B cell (primary cell): ENCODE data around the gene GEMIN5. TPM values are rescaled to one million over a fixed set of nuclear protein-coding genes. Genes with fewer than 3 reads are reported as not detected.

Source experiments
- ATAC-seq: fragments of 200-7000 bp; cut with Tn5 transposase; one replicate; pipeline ENCODE4 v1.10.0; 2021; ENCODE audit warnings: low read depth, mild to moderate bottlenecking, moderate number of reproducible peaks, moderate library complexity
- CTCF ChIA-PET: fragments of 350-600 bp; sonication (Branson Sonifier 250); formaldehyde crosslinking; loops from one replicate; lab custom pipeline; 2021; ENCODE audit warnings: antibody characterized with exemption, inconsistent platforms; lab: Charles Lee
- POLR2A ChIA-PET: fragments of 350-600 bp; sonication (Branson Sonifier 250); formaldehyde crosslinking; loops from one replicate; lab custom pipeline; 2021; ENCODE audit warnings: antibody characterized with exemption; lab: Charles Lee
- DNase-seq: peaks from one replicate; pipeline ENCODE4 v3.0.0; 2013
- H2AFZ ChIP-seq: 2 replicates; pipeline ENCODE4 v1.6.1; 2012; ENCODE audit warnings: mild to moderate bottlenecking, low read depth, low read length; ENCODE audit not compliant: insufficient read depth, poor library complexity, severe bottlenecking
- H3K27ac ChIP-seq, 2 donors: 1 replicate in 1 of 2; 2 replicates in 1 of 2; pipeline ENCODE4 v1.5.1; 2012 to 2013; ENCODE audit warnings: low read length in 2 of 2, mild to moderate bottlenecking in 2 of 2, moderate library complexity in 1 of 2
- H3K27me3 ChIP-seq, 4 experiments: fragments of 200-600 bp in 1 of 4; sonication (generic) in 1 of 4; replicated peaks in 1 of 4; 1 replicate in 2 of 4; 2 replicates in 2 of 4; pipeline versions ENCODE4 v1.6.1 to v1.7.0; 2013 to 2016; ENCODE audit warnings: low read length in 3 of 4, mild to moderate bottlenecking in 2 of 4, mixed read lengths in 1 of 4, moderate library complexity in 1 of 4; ENCODE audit not compliant: insufficient read depth in 4 of 4, control insufficient read depth in 3 of 4; ENCODE audit errors: control extremely low read depth in 1 of 4
- H3K36me3 ChIP-seq, 2 experiments: replicated peaks in 1 of 2; 1 replicate in 1 of 2; 2 replicates in 1 of 2; pipeline versions ENCODE4 v1.6.1 to v1.7.1; 2013; ENCODE audit warnings: low read length in 1 of 2; ENCODE audit not compliant: insufficient read depth in 2 of 2, control insufficient read depth in 1 of 2; ENCODE audit errors: control extremely low read depth in 1 of 2, extremely low read depth in 1 of 2
- H3K4me1 ChIP-seq, 2 donors: fragments of 200-600 bp in 1 of 2; sonication (generic) in 1 of 2; 1 replicate in 1 of 2; 2 replicates in 1 of 2; pipeline versions ENCODE4 v1.5.1 to v1.6.1; 2013 to 2017; ENCODE audit warnings: low read length in 2 of 2; ENCODE audit not compliant: control insufficient read depth in 2 of 2, insufficient read depth in 2 of 2
- H3K4me2 ChIP-seq: replicated peaks from 2 replicates; pipeline ENCODE3; 2012; ENCODE audit warnings: mild to moderate bottlenecking, low read depth, low read length; ENCODE audit not compliant: poor library complexity, severe bottlenecking
- H3K4me3 ChIP-seq, 5 experiments: fragments of 200-600 bp in 1 of 5; sonication (generic) in 1 of 5; 1 replicate in 3 of 5; 2 replicates in 2 of 5; pipeline versions ENCODE4 v1.5.1 to v1.7.0; 2011 to 2016; ENCODE audit warnings: low read length in 4 of 5, mild to moderate bottlenecking in 4 of 5, low read depth in 2 of 5, control low read depth in 1 of 5, moderate library complexity in 1 of 5; ENCODE audit not compliant: insufficient read depth in 1 of 5; ENCODE audit errors: control extremely low read depth in 1 of 5, extremely low read depth in 1 of 5
- H3K79me2 ChIP-seq: fragments of 200-600 bp; sonication (generic); one replicate; pipeline ENCODE4 v1.6.0; 2016; ENCODE audit warnings: low read length; ENCODE audit not compliant: control insufficient read depth, insufficient read depth
- H3K9ac ChIP-seq: fragments of 200-600 bp; sonication (generic); 2 replicates; pipeline ENCODE4 v1.6.1; 2017; ENCODE audit warnings: mild to moderate bottlenecking, low read length, moderate library complexity
- H3K9me3 ChIP-seq, 3 donors: one replicate each; pipeline versions ENCODE4 v1.6.1 to v1.7.1; 2013; ENCODE audit warnings: low read length in 2 of 3; ENCODE audit not compliant: control insufficient read depth in 2 of 3, insufficient read depth in 1 of 3; ENCODE audit errors: control extremely low read depth in 1 of 3
- H4K20me1 ChIP-seq: 2 replicates; pipeline ENCODE4 v1.6.0; 2012; ENCODE audit warnings: mild to moderate bottlenecking, low read length; ENCODE audit not compliant: insufficient read depth, control insufficient read depth, poor library complexity, severe bottlenecking
- H3K27ac Mint-ChIP-seq: one replicate; pipeline ENCODE4 v1.8.0; 2021; ENCODE audit warnings: mixed read lengths
- H3K27me3 Mint-ChIP-seq: one replicate; pipeline ENCODE4 v1.8.0; 2021; ENCODE audit warnings: mixed read lengths
- H3K4me1 Mint-ChIP-seq: one replicate; pipeline ENCODE4 v1.8.0; 2021; ENCODE audit warnings: mixed read lengths
- H3K4me3 Mint-ChIP-seq: one replicate; pipeline ENCODE4 v1.8.0; 2021; ENCODE audit warnings: mixed read lengths
- H3K9me3 Mint-ChIP-seq: one replicate; pipeline ENCODE4 v1.8.0; 2022; ENCODE audit warnings: mixed read lengths; ENCODE audit not compliant: insufficient read depth
- EZH2 ChIP-seq: IDR thresholded peaks from 2 replicates; pipeline ENCODE4 v1.6.1; 2012; ENCODE audit warnings: borderline replicate concordance, low read depth, mild to moderate bottlenecking, moderate library complexity, low read length; ENCODE audit not compliant: insufficient read depth, poor library complexity, severe bottlenecking
- WGBS: methylation state at CpG from one replicate; pipeline ENCODE4 v1.1.5; 2013; ENCODE audit warnings: missing lambda C conversion rate; ENCODE audit not compliant: insufficient coverage; 5-methylcytosine and 5-hydroxymethylcytosine counted together
- intact Hi-C: fragments of 100-400 bp; cut with micrococcal nuclease; formaldehyde crosslinking; loops from one replicate; pipeline ENCODE4 v1.10.0; 2022
- polyA plus RNA-seq: library from polyadenylated mRNA; depleted of rRNA; stranded (reverse); fragments of >200 nt; gene quantifications from 2 replicates; pipeline ENCODE4 v1.2.3, GENCODE V29; 2012
- total RNA-seq, 2 donors: library from RNA; stranded (reverse); fragments of 120-200 nt in 1 of 2; gene quantifications; 1 replicate in 1 of 2; 2 replicates in 1 of 2; pipeline versions ENCODE4 v1.2.3 to v1.2.4, GENCODE V29; 2013 to 2022
- TF ChIP-seq, protein P1 (sequence below): fragments of 200-600 bp; IDR thresholded peaks from one replicate; pipeline ENCODE4 v1.8.0; 2022; ENCODE audit warnings: antibody characterized with exemption, mild to moderate bottlenecking

Gene GEMIN5
- total and polyA plus RNA-seq, 2 donors (not counting 1 experiment from before 2014, with no cell fraction given): 3.6 to 15.5 TPM

GRCh38 chr5:154966081-154966841 lies 28.2 kb upstream of the GEMIN5 start:
- 100% methylated on average over 2 of the region's 7 CpGs for WGBS
- H3K27me3 ChIP-seq: no peaks in the 10 kb centered on the region
- Mint-ChIP-seq H3K4me1 (no peaks in the 10 kb centered on the region), H3K27ac (no peak overlapping the region), H3K27me3 (no peaks in the 10 kb centered on the region), H3K9me3 (no peaks in the 10 kb centered on the region), H3K4me3 (no peak overlapping the region)
- H2AFZ ChIP-seq: no peak overlapping the region
- H4K20me1 ChIP-seq: no peaks in the 10 kb centered on the region
- H3K9me3 ChIP-seq: no peaks in the 10 kb centered on the region
- TF ChIP-seq, protein P1, sequence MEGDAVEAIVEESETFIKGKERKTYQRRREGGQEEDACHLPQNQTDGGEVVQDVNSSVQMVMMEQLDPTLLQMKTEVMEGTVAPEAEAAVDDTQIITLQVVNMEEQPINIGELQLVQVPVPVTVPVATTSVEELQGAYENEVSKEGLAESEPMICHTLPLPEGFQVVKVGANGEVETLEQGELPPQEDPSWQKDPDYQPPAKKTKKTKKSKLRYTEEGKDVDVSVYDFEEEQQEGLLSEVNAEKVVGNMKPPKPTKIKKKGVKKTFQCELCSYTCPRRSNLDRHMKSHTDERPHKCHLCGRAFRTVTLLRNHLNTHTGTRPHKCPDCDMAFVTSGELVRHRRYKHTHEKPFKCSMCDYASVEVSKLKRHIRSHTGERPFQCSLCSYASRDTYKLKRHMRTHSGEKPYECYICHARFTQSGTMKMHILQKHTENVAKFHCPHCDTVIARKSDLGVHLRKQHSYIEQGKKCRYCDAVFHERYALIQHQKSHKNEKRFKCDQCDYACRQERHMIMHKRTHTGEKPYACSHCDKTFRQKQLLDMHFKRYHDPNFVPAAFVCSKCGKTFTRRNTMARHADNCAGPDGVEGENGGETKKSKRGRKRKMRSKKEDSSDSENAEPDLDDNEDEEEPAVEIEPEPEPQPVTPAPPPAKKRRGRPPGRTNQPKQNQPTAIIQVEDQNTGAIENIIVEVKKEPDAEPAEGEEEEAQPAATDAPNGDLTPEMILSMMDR: no peak
- ChIA-PET POLR2A (no interaction called here), CTCF (interaction anchor here (1.4 kb wide), 1 partner anchor 25 kb away, joined by 3 read pairs; no protein-coding TSS in a partner anchor)
- H3K79me2 ChIP-seq: peaks cover 7% of the 10 kb centered on the region
- H3K9ac ChIP-seq: no peak overlapping the region
- intact Hi-C loops: no loop called here
- no peak for DNase-seq
- H3K4me3 ChIP-seq: no peak overlapping the region
- ATAC-seq: no peak
- H3K36me3 ChIP-seq: peaks cover 0 to 45% of the 10 kb centered on the region in 2 experiments
- H3K4me1 ChIP-seq: no peaks in the 10 kb centered on the region
- no peak overlapping the region for H3K27ac ChIP-seq
- no peak overlapping the region for H3K4me2 ChIP-seq

GRCh38 chr5:154962494-154962893 lies 24.5 kb upstream of the GEMIN5 start:
- Histone ChIP-seq H2AFZ (no peak overlapping the region), H3K4me2 (no peak overlapping the region), H3K27ac (no peak overlapping the region), H3K36me3 (peaks cover 2 to 61% of the 10 kb centered on the region in 2 experiments), H4K20me1 (no peaks in the 10 kb centered on the region), H3K9ac (no peak overlapping the region), H3K9me3 (no peaks in the 10 kb centered on the region), H3K79me2 (peaks cover 7% of the 10 kb centered on the region), H3K27me3 (no peaks in the 10 kb centered on the region), H3K4me3 (no peak overlapping the region), H3K4me1 (no peaks in the 10 kb centered on the region)
- Mint-ChIP-seq H3K4me1 (no peaks in the 10 kb centered on the region), H3K27ac (no peak overlapping the region), H3K4me3 (no peak overlapping the region), H3K27me3 (no peaks in the 10 kb centered on the region), H3K9me3 (no peaks in the 10 kb centered on the region)
- intact Hi-C loops: no loop called here
- no peak for ATAC-seq
- CTCF ChIA-PET: no interaction called here
- TF ChIP-seq, protein P1: no peak
- no peak for TF ChIP-seq EZH2
- DNase-seq: no peak
- POLR2A ChIA-PET: no interaction called here
- no CpG with 5 or more reads among the region's 1 CpG for WGBS
